GM19395 (cell line): ENCODE data around the gene LCMT1.
"Not testable (repeated sequence)": the region's sequence is repeated elsewhere in the genome, so short reads cannot be mapped to it uniquely, and the experiment has no call there.

Experiments used
- ATAC-seq: cut with Tn5 transposase; IDR thresholded peaks from one replicate; pipeline ENCODE4 v1.9.1; 2021; ENCODE audit warnings: mild to moderate bottlenecking, moderate library complexity; ENCODE audit not compliant: unreplicated experiment

Gene LCMT1

DNA sequence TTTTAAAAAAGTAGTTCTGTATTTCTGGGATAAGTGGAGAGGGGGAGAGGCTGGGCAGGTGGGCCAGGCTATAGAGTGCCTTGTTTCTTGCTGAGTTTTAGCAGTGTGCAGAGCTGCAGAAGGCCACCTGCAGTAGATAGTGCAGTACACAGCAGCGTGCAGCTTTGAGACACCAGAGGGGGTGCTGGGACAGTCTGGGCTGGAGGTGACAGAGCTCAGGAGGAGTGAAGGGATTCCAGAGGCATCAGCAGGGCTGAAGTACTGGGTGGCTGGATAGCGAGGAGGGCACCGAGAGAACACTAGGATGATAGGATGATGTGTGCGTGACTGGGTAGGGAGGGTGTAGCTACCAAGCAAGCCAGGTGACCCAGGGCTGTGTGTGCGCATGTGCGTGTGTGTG lies 26.6 kb downstream of the LCMT1 start:
- ATAC-seq: no peak

DNA sequence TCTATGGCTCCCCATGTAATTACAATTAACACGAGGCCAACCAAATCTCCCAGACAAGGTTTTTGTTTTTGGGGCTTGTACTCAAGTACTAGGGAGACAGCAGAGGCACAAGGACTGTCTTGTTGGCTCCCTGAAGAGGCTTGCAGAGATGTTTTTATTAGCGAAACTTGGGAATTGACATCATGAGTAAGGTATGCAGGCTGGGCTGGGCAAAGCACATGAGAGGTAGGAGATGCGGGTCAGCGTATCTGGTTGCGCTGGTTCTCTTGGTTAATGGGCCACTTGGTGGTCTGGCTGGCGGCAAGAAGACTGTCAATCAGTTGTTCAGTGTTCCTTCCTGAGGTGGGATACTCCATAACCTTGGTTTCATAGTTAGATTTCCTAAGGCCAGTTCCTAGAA lies 28.9 kb downstream of the LCMT1 start:
- no peak for ATAC-seq

DNA sequence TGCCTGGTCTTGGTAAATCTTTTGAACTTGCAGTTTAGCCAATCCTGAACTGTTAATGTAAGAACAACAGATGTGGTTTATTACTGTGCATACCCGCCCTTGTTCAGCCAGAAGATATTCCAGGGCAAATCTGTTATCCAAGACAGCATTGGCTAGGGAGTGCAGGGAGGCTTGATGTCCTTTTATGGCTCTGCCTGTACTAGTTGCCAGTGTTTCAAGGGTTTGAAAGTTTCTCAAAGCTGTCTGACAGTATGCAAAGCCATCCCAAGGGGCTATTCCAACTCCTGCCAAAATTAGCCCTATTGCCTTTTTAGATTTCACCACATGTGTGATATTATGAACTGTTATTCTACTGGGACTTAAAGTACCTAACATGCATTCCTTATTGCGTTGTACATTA lies 30.1 kb downstream of the LCMT1 start:
- no peak for ATAC-seq

DNA sequence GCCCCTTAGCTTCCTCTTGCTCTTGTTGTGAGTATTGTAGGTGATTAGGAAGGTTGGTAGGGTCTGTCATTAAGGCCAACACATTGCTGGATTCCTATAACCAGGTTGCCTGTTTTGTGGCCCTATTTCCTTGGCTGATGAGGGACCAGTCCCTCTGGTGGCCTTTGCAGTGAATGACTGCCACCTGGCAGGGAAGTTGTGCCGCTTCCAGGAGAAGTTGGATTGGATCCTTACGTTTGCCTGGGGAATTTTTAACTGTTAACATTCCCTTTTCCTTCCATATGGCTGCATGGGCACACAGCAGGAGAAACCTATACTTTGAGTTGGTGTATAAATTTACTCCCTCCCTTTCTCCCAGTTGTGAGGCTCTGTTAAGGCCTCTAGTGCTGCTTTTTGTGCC lies 32.4 kb downstream of the LCMT1 start:
- no peak for ATAC-seq

DNA sequence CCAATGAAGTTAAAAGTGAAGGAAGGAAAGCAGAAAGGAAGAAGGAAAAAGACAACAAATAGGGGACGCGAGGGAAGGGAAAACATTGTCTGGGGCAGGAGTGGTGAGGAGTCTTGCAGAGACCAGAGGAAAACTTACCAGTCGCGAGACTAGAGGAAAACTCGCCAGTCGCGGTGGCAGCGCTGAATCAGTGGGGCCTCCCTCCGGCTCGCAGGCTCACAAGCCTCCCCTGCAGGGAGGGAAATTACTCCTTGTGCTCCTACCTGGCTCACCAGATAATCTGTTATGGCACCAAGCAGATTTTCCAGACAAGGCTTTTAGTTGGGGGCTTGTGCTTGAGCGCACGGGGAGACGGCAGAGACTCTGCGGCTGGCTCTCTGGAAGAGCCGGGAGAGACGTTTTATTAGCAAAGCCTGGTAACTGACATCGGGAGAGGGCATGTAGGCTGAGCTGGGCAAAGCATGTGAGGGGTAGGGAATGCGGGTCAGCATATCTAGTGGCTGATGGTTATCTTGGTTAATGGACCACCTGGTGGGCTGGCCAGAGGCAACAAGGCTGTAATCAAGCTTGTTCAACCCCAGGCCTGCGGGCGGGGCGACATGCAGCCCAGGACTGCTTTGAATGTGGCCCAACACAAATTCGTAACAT lies 37.1 kb downstream of the LCMT1 start:
- no peak for ATAC-seq

DNA sequence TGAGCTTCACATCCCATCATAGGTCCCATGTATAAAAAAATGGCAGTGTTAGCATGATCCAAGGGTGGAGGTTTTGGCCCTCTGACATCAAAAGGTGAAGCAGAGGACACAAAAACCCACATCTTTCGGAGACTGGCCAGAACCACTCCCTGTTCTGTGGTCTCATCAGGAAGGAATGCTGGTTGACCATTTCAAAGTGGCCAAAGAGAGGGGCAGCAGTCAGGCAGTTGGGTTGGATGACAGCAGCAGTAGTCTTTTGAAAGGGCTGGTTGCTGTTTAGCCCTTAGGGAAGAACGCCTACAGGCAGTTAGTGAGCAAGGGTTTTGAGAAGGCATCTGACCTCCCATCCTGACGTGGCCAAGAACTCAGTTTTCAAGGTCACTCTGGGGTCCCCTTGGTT lies 40.5 kb downstream of the LCMT1 start:
- ATAC-seq: no peak

DNA sequence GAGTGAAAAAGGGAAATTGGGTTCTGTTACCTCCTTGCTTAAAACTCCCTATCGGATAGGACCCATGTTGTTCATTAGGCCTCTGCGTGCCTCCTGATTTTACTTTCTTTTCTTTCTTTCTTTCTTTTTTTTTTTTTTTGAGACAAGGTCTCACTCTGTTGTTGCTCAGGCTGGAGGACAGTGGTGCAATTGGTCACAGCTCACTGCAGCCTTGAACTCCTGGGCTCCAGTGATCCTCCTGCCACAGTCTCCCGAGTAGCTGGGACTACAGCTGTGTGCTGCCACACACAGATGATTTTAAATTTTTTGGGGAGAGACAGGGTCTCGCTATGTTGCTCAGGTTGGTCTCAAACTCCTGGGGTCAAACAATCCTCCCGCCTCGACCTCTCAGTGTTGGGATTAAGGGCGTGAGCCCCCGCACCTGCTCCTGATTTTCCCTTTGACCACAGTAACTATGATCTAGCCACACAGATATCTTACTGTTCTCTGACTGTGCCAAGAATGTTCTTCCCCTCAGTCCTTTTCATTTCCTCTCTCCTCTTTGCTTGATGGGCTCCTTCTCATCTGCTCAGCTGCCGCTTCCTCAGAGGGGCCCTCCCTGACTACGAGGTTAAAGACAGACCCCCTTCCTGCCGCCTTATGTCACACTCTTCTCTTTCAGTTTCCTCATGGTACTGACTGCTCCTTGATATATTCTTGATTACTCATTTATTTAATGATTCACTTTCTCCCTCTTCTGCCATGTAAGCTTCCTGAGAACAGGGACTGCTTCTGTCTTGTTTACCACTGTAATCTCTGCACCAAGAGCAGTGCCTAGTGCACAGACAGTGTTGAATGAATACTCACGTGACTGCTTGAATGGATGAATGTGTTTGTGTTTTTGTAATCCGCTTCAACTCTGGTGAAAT lies 44.3 kb downstream of the LCMT1 start:
- ATAC-seq: no peak

DNA sequence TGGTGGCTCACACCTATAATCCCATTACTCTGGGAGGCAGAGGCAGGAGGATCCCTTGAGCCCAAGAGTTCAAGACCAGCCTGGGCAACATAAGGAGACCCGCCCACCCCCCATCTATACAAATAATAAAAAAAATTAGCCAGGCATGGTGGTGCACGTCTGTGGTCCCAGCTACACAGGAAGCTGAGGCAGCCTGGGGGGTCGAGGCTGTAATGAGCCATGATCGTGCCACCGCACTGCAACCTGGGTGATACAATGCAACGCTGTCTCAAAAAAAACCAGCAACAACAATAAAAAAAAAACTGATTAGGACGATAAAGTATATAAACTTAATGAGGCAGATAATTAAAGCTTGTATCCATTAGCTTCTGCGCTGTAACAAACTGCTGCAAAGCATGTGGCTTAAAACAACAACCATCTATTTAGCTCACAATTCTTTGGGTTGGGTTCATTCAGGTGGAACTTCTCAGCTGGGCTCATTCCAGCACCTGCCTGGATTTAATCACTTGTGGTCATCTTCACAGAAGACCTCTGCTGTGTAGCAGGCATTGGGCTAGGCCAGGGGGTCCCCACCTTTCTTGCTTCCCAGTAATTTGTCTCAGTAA lies 45.8 kb downstream of the LCMT1 start:
- no peak for ATAC-seq

DNA sequence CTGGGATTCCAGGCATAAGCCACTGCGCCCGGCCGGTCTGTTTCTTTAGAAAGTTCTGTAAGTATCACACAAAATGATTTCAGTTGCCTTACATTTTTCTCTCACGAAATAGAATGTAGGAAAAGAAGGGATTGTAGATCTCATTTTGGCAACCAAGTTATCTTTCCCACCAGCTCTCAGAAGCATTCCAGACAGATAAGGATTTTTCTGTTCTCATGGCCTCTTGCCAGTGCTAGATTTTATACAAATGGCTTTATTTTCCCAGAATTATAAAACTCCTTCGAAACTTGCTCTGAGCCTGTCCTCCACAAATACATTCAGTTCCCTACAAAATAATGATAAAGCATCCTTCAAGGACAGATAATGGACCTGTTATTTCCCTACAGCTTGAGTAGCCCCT lies 46.9 kb downstream of the LCMT1 start:
- ATAC-seq: no peak

DNA sequence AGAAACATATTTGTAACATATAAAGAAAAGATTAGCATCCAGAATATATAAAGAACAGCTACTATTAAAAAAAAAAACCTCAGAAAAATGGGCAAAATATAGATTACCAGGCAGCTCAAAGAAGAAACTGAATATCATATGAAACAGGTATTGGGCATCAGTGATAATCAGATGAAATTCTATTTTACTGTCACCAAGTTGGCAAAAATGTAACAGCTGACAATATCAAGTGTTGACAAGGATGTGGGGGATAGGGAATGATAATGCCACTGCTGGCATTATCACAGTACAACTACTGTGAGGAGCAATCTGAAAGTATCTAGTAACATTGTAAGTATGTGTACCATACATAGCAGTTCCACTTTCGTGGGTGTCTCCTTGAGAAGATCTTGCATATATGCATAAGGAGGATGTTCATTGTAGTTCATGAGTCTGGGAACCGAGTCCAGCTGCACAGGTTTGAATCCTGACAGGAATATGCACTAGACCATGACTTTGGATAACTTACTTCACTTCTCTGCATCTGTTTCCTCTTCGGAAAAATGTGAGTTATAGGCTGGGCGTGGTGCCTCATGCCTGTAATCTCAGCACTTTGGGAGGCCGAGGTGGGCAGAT lies 50.3 kb downstream of the LCMT1 start:
- ATAC-seq: no peak

DNA sequence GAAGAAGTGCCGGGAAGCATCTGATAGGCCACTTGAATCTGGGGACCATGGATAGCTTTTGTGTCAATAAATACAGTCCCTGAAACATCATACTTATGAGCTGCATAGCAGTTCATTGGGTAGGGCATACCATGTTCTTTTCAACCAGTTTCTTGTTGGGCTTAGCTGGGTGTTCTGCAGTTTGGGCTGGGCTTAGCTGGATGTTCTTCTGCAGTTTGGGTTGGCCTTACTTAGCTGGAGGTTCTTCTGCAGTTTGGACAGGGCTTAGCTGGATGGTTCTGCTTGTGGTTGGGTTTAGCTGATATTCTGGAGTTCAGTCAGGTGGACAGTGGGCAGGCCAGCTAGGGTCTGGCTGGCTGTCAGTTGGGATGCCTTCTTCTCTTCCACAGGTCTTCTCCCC lies 52.1 kb downstream of the LCMT1 start:
- no peak for ATAC-seq

DNA sequence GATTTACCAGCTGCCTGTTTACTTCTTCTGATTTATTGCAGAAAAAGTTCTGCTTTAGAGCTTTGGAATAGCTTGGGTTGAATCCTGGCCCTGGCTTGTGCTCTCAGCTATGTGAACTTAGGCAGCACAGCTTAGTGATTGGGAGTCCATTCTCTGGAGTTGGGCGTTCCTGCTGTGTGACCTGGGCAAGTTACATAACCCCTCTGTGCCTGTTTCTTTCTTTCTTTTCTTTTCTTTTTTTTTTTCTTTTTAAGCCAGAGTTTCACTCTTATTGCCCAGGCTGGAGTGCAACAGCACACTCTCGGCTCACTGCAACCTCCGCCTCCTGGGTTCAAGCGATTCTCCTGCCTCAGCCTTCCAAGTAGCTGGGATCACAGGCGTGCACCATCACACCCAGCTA lies 53.7 kb downstream of the LCMT1 start:
- no peak for ATAC-seq

DNA sequence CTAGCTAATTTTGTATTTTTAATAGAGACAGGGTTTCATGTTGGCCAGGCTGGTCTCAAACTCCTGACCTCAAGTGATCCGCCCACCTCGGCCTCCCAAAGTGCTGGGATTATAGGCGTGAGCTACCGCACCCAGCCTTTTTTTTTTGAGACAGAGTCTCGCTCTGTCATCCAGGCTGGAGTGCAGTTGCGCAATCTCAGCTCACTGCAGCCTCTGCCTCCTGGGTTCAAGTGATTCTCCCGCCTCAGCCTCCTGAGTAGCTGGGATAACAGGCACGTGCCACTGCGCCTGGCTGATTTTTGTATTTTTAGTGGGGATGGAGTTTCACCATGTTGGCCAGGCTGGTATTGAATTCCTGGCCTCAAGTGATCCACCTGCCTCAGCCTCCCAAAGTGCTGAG lies 56.4 kb downstream of the LCMT1 start:
- ATAC-seq: not testable (repeated sequence)

DNA sequence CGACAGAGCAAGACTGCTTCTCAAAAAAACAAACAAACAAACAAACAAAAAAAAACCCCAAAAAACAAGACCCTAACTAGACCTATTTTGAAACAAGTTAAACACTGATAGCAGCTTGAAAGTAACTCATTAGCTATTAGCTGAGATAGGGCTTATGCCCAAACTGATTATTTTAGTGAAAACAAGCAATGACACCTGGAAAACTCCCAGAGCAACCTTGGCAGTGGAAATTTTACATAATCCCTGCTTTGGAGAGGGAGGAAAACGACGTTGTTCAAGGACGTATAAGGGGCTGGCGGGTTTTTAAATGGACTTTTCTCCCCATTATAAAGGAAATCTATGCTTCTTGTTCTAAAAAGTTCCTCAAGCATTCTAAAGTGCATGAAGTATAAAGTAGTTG lies 59.8 kb downstream of the LCMT1 start:
- no peak for ATAC-seq

DNA sequence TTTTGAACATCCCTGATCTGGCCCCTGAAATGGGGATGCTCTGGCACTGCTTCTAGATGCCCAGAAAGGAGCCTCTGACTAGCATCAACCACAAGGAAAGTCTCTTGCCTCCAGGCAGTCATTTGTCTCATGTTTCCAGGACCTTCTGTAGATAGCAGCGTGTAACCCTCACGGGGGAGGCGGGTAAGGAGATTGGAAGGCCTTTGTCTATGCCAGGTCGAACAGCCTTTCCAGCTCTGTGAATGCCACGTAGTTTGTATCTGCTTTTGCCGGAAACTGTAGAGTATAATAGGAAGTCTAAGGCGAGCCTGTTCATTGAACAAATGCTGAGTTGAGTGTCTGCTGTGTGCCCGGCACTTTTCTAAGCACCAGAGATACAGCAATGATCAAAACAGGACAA lies 61.3 kb downstream of the LCMT1 start:
- no peak for ATAC-seq

DNA sequence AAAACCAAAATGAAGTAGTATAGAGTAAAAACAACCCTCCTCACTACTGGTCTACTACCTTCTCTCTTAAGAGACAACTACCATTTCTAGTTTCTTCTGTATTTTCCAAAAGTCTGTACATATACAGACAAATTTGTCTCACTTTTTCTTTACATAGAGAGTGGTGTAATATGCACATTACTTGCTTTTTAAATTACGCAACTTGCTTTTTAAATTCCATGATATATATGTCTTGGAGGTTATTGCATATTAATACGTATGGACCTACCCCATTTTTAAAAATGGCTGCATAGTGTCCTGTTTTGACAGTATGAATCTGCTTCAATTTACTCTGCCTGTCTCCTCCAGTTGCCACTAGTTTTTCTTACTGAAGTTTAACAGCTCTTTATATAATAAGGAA lies 62.7 kb downstream of the LCMT1 start:
- no peak for ATAC-seq

DNA sequence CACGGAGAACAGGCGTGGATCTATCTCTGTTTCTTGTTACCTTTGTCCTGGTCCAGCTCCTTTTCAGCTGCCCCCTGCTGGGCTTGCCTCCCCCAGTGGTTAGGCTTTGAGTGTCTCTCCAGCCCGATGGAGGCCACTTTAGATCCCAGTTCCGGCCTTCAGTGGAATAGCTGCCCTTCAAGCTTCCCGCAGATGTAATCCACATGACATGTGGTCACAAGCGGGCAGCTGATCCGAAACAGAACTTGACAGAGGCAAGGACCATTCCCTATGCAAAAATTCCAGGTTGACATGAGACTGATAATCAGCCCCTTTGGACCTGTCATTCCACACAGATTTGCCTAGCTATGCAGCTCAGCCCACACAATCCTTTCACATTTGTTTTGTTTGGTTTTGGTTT lies 64.6 kb downstream of the LCMT1 start:
- no peak for ATAC-seq

DNA sequence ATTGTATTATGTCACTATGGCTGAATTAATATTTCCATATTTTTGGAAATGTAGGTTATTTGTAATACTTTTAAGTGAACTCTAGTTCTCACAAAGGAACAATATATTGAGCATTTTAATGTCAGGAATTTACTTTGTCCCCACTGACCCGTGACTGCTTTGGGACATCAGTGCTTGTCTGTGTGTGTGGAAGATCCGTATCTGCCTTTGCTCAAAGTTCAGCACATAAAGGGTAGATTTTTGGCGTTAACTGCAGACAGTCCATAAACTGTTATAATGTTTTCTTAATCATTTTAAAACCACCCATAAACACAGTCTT lies 65.9 kb downstream of the LCMT1 start:
- no peak for ATAC-seq

DNA sequence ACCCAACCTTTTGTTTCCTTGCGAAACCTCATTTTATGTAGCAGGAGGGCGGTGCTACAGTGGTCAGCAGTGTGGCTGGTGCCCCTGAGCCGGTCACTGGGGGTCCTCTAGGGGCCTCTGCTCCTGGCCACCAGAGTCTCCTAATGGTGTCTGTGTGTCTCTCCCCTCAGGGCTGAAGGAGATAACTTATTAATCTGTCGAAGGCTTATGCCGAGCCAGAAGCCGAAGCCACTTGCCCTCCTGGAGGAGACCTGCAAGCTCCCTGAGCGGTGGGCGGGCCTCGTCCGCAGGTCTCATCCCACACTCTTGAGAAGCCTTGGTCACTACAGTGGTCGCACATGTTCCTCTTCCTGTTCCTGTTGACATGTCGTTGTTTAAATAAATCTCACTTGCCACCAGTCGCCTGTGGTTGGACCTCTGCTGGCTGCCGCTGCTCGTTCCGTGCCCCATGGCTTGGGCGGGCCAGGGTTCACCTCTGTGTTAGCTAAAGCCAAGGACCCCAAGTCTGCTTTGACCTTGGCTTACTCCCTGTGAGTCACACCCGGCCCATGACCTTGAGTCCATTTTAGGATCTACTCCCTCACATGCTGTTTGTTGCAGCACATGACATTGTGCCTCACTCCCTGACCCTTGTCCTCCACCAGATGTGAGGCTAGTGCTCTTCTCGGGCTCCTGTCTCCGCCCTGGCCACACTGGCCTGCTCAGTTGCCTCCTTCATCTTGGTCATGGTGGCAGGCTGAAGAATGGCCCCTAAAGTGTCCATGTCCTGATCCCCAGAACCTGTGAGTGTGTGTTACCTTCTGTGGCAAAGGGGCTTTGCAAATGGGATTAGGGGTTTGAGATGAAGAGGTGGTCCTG lies 66.5 kb downstream of the LCMT1 start:
- no peak for ATAC-seq

DNA sequence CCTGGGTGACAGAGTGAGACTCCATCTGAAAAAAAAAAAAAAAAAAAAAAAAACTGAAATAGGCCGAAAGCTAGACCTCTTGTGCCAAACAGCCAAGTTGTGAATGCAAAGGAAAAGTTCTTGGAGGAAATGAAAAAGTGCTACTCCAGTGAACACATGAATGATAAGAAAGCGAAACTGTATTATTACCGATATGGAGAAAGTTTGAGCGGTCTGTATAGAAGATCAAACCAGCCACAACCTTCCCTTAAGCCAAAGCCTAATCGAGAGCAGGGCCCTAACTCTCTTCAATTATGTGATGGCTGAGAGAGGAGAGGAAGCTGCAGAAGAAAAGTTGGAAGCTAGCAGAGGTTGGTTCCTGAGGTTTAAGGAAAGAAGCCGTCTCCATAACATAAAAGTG lies 69.7 kb downstream of the LCMT1 start:
- not testable (repeated sequence) for ATAC-seq

DNA sequence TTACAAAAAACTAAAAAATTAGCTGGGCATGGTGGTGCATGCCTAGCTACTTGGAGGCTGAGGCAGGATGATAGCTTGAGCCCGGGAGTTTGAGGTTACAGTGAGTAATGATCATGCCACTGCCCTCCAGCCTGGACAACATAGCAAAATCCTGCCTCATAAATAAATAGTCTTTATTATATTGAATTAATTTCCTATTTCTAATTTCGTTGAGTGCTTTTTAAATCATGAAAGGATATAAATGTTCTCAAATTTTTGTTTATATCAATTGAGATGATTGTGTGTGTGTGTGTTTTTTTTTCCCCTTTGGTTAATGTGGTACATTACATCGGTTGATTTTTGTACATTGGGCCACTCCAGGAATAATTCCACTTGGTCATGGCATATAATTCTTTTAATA lies 73.2 kb downstream of the LCMT1 start:
- no peak for ATAC-seq
